GM18511 (cell line): ENCODE measurements around the gene B3GNT3.
"Not testable (repeated sequence)": the region's sequence is repeated elsewhere in the genome, so short reads cannot be mapped to it uniquely, and the experiment has no call there.

ENCODE experiments used
- ATAC-seq: cut with Tn5 transposase; IDR thresholded peaks from one replicate; pipeline ENCODE4 v1.9.1; 2021; ENCODE audit warnings: mild to moderate bottlenecking, moderate library complexity; ENCODE audit not compliant: unreplicated experiment

The B3GNT3 gene

GRCh38 chr19:17796013-17796837 lies 1.3 kb downstream of the B3GNT3 start:
- ATAC-seq: no peak

DNA sequence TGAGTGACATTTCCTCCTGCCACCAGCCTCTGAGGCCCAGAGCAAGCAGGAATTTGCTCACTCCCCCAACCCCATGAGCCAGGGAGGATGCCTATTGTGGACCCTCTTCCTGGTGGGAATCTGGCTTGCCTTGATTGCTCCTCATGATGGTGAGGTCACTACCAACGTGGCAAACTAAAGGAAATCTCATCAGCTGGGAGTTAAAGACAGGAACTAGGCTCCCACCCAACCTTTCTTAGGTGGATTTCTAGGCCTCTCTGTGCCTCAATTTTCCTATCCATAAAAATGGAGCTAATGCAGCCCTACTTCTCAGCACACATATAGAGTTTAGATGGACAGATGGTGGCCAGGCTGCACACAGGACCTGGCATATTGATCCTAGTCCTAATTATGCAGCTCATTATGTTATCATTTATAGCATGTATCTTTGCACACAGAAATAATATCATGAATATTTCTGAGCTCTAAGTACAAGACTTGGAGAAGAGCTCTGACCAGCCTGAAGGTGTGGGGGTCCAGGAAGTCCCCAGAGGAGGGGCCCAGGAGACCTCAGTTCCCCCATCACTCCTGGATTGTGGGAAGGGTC lies 2.0 kb downstream of the B3GNT3 start:
- no peak for ATAC-seq

DNA sequence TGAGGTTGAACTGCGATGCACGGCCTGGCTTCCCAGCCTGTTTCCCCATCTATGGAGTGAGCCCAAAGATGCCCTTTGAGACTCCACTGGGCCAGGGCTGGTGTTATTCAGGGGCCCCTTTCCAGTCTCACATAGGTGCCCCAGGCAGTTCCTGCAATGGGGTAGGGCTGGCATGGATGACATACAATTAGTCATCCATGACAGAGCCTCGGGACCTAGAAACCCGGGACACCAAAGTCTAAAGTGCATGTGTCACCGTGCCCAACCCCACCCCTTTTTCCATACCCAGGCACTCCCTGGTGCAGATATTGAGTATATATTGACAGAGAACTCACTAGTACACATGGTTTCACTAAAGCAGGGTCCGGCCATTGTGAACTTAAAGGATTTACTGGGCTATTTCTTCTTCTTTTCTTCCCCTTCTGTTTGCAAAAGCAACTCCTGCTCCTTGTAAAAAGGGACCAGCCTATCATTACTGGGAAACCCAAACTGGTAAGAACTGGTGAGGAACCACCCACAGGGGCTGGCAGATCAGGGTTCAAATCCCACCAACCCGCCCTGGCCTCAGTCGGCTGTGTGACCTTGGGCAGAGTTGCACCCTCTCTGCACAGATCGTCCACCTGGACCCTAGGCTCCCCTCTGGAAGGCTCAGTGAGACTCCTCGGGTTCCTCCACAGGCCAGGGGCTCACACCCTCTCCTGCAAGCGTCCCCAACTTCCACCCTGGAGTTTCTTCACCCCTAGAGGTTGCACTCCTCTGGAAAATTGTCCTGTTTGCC lies 2.7 kb downstream of the B3GNT3 start:
- ATAC-seq: no peak

DNA sequence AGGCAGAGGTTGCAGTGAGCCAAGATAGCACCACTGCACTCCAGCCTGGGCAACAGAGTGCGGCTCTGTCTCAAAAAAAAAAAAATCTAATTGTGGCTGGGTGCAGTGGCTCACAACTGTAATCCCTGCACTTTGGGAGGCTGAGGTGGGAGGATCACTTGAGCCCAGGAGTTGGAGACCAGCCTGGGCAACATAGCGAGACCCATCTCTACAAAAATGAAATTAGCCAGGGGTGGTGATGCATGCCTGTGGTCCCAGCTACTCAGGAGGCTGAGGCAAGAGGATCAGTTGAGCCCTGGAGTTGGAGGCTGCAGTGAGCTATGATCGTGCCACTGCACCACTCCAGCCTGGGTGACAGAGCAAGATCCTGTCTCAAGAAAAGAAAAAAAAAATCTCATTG lies 3.7 kb downstream of the B3GNT3 start:
- not testable (repeated sequence) for ATAC-seq

DNA sequence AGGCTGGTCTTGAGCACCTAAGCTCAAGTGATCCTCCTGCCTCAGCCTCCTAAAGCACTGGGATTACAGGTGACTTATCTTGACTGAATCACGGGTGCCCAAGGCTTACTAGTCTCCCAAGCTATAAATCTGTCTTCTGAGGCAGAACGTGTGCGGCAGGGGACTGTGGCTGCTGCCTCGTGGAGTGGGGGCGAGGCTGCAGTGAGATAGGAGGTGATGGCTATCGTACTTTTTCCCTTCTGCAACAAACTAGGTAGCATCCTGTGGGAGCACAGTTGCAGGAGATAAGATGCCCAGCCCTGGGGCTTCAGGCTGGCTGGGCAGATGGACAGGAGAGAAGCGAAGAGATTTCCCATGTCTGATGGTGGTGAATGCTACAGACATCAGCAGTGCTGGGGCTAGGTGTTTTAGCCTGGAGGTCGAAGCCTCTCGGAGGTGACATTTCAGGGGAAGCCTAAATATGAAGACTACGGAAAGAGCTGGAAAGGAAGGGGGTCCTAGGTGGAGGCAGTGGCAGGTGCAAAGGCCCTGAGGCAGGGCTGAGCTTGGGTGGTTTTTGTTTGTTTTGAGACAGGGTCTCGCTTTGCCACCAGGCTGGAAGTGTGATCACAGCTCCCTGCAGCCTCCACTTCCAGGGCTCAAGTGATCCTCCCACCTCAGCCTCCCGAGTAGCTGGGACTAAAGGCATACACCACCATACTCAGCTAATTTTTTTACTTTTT lies 7.4 kb downstream of the B3GNT3 start:
- no peak for ATAC-seq

GRCh38 chr19:17803264-17803896 lies 8.4 kb downstream of the B3GNT3 start:
- ATAC-seq: no peak

GRCh38 chr19:17805427-17805826 lies 10.5 kb downstream of the B3GNT3 start:
- ATAC-seq: no peak

DNA sequence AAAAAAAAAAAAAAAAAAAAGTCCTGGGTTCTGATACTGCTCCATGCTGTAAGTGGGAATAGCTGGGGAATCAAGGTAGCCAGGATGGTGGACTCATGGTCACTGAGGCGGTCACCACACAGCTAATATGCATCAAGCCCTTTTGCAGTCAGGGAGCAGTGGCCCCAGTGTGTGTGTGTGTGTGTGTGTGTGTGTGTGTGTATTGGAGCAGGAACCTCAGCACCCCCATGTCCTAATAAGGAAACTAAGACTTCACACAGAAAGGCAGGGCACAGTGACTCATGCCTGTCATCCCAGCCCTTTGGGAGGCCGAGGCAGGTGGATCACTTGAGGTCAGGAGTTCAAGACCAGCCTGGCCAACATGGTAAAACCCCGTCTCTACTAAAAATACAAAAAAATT lies 12.0 kb downstream of the B3GNT3 start:
- ATAC-seq: no peak

- no peak for ATAC-seq
Observed at GRCh38 chr19:17807731-17808316, 12.9 kb downstream of the B3GNT3 start.

- ATAC-seq: no peak
Observed at GRCh38 chr19:17811103-17811502, 16.2 kb downstream of the B3GNT3 start.

GRCh38 chr19:17811681-17812080 lies 16.7 kb downstream of the B3GNT3 start:
- ATAC-seq: no peak

- ATAC-seq: no peak
Observed at GRCh38 chr19:17812099-17812498, 17.2 kb downstream of the B3GNT3 start.

- no peak for ATAC-seq
Observed at GRCh38 chr19:17817668-17818363, 22.9 kb downstream of the B3GNT3 start.

DNA sequence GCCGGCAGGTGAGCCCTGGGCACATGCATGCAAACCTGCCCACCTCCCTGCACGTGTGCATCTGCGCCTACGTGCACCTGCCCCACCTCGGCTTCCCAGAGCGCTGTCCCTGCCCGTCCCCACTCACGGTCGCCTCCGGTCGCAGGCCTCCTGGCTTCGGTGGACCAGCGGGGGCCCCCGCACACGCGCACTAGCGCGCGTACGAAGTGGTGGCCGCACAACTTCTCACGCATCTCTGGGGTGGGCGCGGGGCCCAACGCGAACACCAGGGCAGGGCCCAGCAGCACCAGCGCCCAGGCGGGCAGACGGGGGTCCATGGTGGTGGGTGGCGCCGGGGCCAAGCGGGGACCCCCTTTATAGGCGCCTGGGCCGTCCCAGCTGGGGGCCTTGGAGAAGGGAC lies 26.3 kb downstream of the B3GNT3 start, which contains the start of gene INSL3:
Gene INSL3, minus strand, starts transcription at position 330 of the 400 bp plus-strand sequence. Its CDS starts 13 bp downstream, at position 317.
- no peak for ATAC-seq

DNA sequence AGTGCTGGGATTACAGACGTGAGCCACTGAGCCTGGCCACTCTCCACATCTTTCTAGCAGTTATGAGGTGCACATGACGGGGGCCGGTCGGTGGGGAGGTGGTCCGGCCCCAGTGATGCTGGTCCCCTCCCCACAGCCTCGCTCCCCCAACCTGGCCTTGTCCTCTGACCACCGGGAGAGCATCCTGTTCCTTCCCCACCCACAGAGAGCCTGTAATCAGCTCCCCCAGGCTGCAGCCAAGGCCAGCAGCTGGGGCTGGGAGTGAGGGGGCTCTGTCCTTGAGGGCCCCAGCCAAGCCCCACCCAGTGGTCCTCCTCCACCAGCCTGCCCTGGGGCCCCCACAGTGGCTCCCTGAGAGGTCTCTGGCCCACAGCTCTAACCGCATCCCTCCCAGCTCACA lies 29.4 kb downstream of the B3GNT3 start:
- no peak for ATAC-seq

DNA sequence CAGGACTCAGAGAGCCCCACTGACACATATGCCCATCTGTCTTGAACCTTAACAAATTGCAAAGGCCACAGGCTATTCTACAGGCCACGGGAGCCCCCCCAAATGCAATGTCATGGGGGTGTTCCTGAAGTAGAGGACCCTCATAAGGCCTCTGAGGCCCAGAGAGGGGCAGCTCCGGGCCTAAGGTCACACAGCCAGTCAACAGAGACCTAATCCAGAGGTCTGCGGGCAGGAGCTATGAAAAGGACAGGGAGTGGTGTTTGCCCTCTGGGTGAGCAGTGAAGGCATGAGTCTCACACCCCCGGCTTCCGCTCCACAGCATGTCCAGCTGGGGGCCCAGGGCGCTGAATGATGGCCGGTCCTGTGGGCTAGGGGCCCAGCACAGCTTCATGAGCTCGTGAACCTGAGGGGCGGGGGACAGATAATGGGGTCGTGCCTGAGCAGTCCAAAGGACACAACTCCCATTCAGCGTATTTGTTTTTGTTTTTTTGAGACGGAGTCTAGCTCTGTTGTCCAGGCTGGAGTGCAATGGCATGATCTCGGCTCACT lies 31.6 kb downstream of the B3GNT3 start:
- no peak for ATAC-seq

GRCh38 chr19:17829855-17830566 lies 35.1 kb downstream of the B3GNT3 start:
- no peak for ATAC-seq

- ATAC-seq: no peak
Observed at GRCh38 chr19:17830567-17831418, 35.9 kb downstream of the B3GNT3 start.
